HEK293 (cell line): ENCODE data around the gene SPNS2.
A peak's percentile ranks its signal among the peaks of the same experiment; 100 is the strongest.

Experiments used
- CTCF ChIA-PET: fragments of 350-600 bp; formaldehyde crosslinking; extraction: SDS; loops from one replicate; lab custom pipeline; 2021; ENCODE audit warnings: antibody characterized with exemption; lab: Yijun Ruan, JAX
- POLR2A ChIA-PET: fragments of 300-600 bp; formaldehyde crosslinking; extraction: SDS; loops from one replicate; lab custom pipeline; 2020; ENCODE audit warnings: antibody characterized with exemption, inconsistent platforms; lab: Yijun Ruan, JAX
- H3K27ac ChIP-seq: fragments of 200-500 bp; sonication (Bioruptor generic); 2 replicates; pipeline ENCODE4 v1.5.1; 2014; ENCODE audit warnings: low read depth, low read length, control low read depth, inconsistent platforms; ENCODE audit errors: extremely low read depth
- H3K36me3 ChIP-seq, 2 experiments: fragments of 200-500 bp in 1 of 2; sonication (Bioruptor generic) in 1 of 2; 1 replicate in 1 of 2; 2 replicates in 1 of 2; pipeline ENCODE4 v1.5.1; 2014 to 2017; ENCODE audit warnings: inconsistent platforms in 2 of 2, low read length in 2 of 2; ENCODE audit not compliant: control insufficient read depth in 2 of 2, insufficient read depth in 1 of 2
- H3K4me1 ChIP-seq: fragments of 200-500 bp; sonication (Bioruptor generic); 2 replicates; pipeline ENCODE4 v1.5.1; 2014; ENCODE audit warnings: mild to moderate bottlenecking, low read length, inconsistent platforms; ENCODE audit not compliant: control insufficient read depth, insufficient read depth
- H3K4me3 ChIP-seq: 2 replicates; pipeline ENCODE4 v1.5.1; 2011; ENCODE audit warnings: low read depth, mild to moderate bottlenecking, control low read depth, low read length, moderate library complexity
- H3K9me3 ChIP-seq: fragments of 200-500 bp; sonication (Bioruptor generic); 2 replicates; pipeline ENCODE4 v1.5.1; 2014; ENCODE audit warnings: low read depth, low read length, inconsistent platforms; ENCODE audit not compliant: control insufficient read depth, insufficient read depth
- BCL11B ChIP-seq: fragments of 450-650 bp; formaldehyde crosslinking; IDR thresholded peaks from 2 replicates; pipeline ENCODE4 v1.5.1; 2016; ENCODE audit warnings: low read depth, missing biosample characterization, missing genetic modification characterization
- EGR2 ChIP-seq: fragments of 450-650 bp; formaldehyde crosslinking; IDR thresholded peaks from 2 replicates; pipeline ENCODE4 v1.5.1; 2016; ENCODE audit warnings: low read depth, missing biosample characterization, missing genetic modification characterization
- PRDM10 ChIP-seq: fragments of 450-650 bp; formaldehyde crosslinking; IDR thresholded peaks from 2 replicates; pipeline ENCODE4 v1.5.1; 2016; ENCODE audit warnings: missing biosample characterization, missing genetic modification characterization
- RBAK ChIP-seq: fragments of 450-650 bp; formaldehyde crosslinking; IDR thresholded peaks from 2 replicates; pipeline ENCODE4 v1.5.1; 2016; ENCODE audit warnings: missing biosample characterization, missing genetic modification characterization
- ZEB2 ChIP-seq: fragments of 450-650 bp; formaldehyde crosslinking; IDR thresholded peaks from 2 replicates; pipeline ENCODE4 v1.5.1; 2016; ENCODE audit warnings: missing biosample characterization, missing genetic modification characterization
- ZFHX2 ChIP-seq: fragments of 450-650 bp; formaldehyde crosslinking; conservative IDR thresholded peaks from 2 replicates; pipeline ENCODE4 v1.5.1; 2016; ENCODE audit warnings: missing biosample characterization, missing genetic modification characterization
- ZNF202 ChIP-seq: fragments of 450-650 bp; formaldehyde crosslinking; IDR thresholded peaks from 2 replicates; pipeline ENCODE4 v1.5.1; 2016; ENCODE audit warnings: missing biosample characterization, missing genetic modification characterization, borderline replicate concordance
- ZNF214 ChIP-seq: fragments of 450-650 bp; formaldehyde crosslinking; IDR thresholded peaks from 2 replicates; pipeline ENCODE4 v1.5.1; 2017; ENCODE audit warnings: missing biosample characterization, mild to moderate bottlenecking, missing genetic modification characterization, borderline replicate concordance
- ZNF366 ChIP-seq: fragments of 450-650 bp; formaldehyde crosslinking; conservative IDR thresholded peaks from 2 replicates; pipeline ENCODE4 v1.5.1; 2016; ENCODE audit warnings: missing biosample characterization, missing genetic modification characterization
- ZNF791 ChIP-seq: fragments of 450-650 bp; formaldehyde crosslinking; IDR thresholded peaks from 2 replicates; pipeline ENCODE4 v1.5.1; 2016; ENCODE audit warnings: missing biosample characterization, missing genetic modification characterization
- ZNF830 ChIP-seq: fragments of 450-650 bp; IDR thresholded peaks from 2 replicates; pipeline ENCODE4 v1.5.0; 2018; ENCODE audit warnings: missing biosample characterization, missing genetic modification characterization, low read depth, mild to moderate bottlenecking, moderate library complexity
- TF ChIP-seq, protein P1 (sequence below): fragments of 450-650 bp; formaldehyde crosslinking; IDR thresholded peaks from 2 replicates; pipeline ENCODE4 v1.5.1; 2017; ENCODE audit warnings: missing biosample characterization, missing genetic modification characterization
- TF ChIP-seq, protein P2 (sequence below): fragments of 450-650 bp; formaldehyde crosslinking; IDR thresholded peaks from 2 replicates; pipeline ENCODE4; 2016; ENCODE audit warnings: missing biosample characterization, missing genetic modification characterization

SPNS2 gene

DNA sequence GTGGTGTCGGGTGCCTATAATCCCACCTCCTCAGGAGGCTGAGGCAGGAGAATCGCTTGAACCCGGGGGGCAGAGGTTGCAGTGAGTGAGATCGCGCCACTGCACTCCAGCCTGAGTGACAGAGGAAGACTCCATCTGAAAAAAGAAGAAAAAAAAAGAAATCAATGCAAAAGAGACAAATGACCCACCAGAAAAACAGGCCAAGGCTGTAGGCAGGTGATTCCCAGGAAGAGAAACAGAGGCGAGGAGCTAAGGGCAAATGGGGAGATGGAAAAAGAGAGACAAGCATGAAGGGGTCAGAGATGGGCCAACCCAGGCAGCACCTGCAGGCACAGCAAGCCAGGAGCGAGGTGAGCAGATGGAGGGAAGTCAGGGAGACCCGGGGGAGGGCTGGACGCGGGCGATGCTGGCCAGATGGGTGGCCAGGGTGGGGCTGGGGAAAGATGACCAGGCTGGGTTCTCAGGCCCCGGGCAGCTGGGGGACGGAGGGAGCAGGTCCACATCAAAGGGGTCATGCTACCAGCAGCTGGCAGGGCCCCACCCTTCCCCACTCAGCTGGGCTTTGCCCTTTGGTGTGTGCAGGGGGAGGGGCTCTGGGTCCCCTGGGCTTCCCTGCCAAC, 31.0 kb downstream of the SPNS2 start:
- Histone ChIP-seq H3K4me3 (no peak overlapping the region), H3K9me3 (no peaks in the 10 kb centered on the region), H3K36me3 (no peaks in the 10 kb centered on the region), H3K4me1 (no peaks in the 10 kb centered on the region), H3K27ac (no peak overlapping the region)
- ChIA-PET POLR2A (no interaction called here), CTCF (interaction anchor here (0.7 kb wide), 1 partner anchor 109 kb away, joined by 4 read pairs; no protein-coding TSS in a partner anchor)
- peak; percentile 91 for TF ChIP-seq PRDM10
- no peak for TF ChIP-seq ZEB2
- TF ChIP-seq, all 188 proteins: peak for 1

GRCh38 chr17:4530799-4531730, 32.4 kb downstream of the SPNS2 start:
- H3K36me3 ChIP-seq = no peaks in the 10 kb centered on the region
- no peaks in the 10 kb centered on the region for H3K9me3 ChIP-seq
- H3K4me3 ChIP-seq = no peak overlapping the region
- ChIA-PET CTCF (no interaction called here), POLR2A (interaction anchor here (1.0 kb wide), 1 partner anchor 110 kb away, joined by 4 read pairs; no protein-coding TSS in a partner anchor)
- H3K27ac ChIP-seq = no peak overlapping the region
- TF ChIP-seq PRDM10 (peak; percentile 11; the same call in 1 of the 2 replicates), ZNF830 (tag by site-specific recombination) (no peak)
- no peaks in the 10 kb centered on the region for H3K4me1 ChIP-seq

- Histone ChIP-seq H3K4me3 (no peak overlapping the region), H3K4me1 (no peaks in the 10 kb centered on the region), H3K27ac (no peak overlapping the region), H3K36me3 (peaks cover 0 to 3% of the 10 kb centered on the region in 2 experiments; a peak in 1 of 3 replicates), H3K9me3 (no peaks in the 10 kb centered on the region)
- CTCF ChIA-PET = interaction anchor here (0.6 kb wide), 1 partner anchor 29 kb away, joined by 4 read pairs; no protein-coding TSS in a partner anchor
- TF ChIP-seq, protein P1, sequence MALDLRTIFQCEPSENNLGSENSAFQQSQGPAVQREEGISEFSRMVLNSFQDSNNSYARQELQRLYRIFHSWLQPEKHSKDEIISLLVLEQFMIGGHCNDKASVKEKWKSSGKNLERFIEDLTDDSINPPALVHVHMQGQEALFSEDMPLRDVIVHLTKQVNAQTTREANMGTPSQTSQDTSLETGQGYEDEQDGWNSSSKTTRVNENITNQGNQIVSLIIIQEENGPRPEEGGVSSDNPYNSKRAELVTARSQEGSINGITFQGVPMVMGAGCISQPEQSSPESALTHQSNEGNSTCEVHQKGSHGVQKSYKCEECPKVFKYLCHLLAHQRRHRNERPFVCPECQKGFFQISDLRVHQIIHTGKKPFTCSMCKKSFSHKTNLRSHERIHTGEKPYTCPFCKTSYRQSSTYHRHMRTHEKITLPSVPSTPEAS (tag by site-specific recombination) = no peak
- TF ChIP-seq ZNF366 (tag by site-specific recombination) (peak; percentile 99), ZNF214 (tag by site-specific recombination) (no peak), ZFHX2 (tag by site-specific recombination) (peak; percentile 19; the same call in 1 of the 2 replicates), ZNF202 (tag by site-specific recombination) (no peak), RBAK (tag by site-specific recombination) (no peak), EGR2 (peak; percentile 36; the same call in 1 of the 2 replicates), BCL11B (tag by site-specific recombination) (0 out of 2 replicates have a peak, but pooled peaks have one; percentile 17), ZNF791 (tag by site-specific recombination) (peak; percentile 37; the same call in 1 of the 2 replicates)
- TF ChIP-seq, protein P2, sequence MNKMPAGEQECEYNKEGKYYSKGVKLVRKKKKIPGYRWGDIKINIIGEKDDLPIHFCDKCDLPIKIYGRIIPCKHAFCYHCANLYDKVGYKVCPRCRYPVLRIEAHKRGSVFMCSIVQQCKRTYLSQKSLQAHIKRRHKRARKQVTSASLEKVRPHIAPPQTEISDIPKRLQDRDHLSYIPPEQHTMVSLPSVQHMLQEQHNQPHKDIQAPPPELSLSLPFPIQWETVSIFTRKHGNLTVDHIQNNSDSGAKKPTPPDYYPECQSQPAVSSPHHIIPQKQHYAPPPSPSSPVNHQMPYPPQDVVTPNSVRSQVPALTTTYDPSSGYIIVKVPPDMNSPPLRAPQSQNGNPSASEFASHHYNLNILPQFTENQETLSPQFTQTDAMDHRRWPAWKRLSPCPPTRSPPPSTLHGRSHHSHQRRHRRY (tag by site-specific recombination) = 0 out of 2 replicates have a peak, but pooled peaks have one; percentile 32
- POLR2A ChIA-PET = no interaction called here
Observed at GRCh38 chr17:4531988-4532736, 33.5 kb downstream of the SPNS2 start.
